ENCODE data around the gene FBXL17. TPM values are rescaled to one million over a fixed set of nuclear protein-coding genes. Genes with fewer than 3 reads are reported as not detected.

Gene FBXL17
- total RNA-seq, 4 donors from 2014 or later = 14.9 to 62.5 (median 20.6) TPM

- DNase-seq (ENCODE audit: low spot score in 2 of 2) = no peak
- no peak overlapping the region for H3K27ac ChIP-seq
- H3K36me3 ChIP-seq = no peaks in the 10 kb centered on the region
- TF ChIP-seq POLR2AphosphoS5 (IDR thresholded peaks at IDR 0.05) = no peak
- no peak for TF ChIP-seq EP300 (IDR thresholded peaks at IDR 0.05)
- no peak for TF ChIP-seq CTCF (IDR thresholded peaks at IDR 0.05)
- no peak for TF ChIP-seq POLR2A (IDR thresholded peaks at IDR 0.05)
- H3K4me3 ChIP-seq = no peak overlapping the region
- 92% methylated on average over 3 of the region's 3 CpGs for WGBS
- H3K27me3 ChIP-seq = no peaks in the 10 kb centered on the region
- H3K9me3 ChIP-seq = no peaks in the 10 kb centered on the region
- no peaks in the 10 kb centered on the region for H3K4me1 ChIP-seq
Observed at GRCh38 chr5:107930092-107930491, 451.8 kb downstream of the FBXL17 start.

DNA sequence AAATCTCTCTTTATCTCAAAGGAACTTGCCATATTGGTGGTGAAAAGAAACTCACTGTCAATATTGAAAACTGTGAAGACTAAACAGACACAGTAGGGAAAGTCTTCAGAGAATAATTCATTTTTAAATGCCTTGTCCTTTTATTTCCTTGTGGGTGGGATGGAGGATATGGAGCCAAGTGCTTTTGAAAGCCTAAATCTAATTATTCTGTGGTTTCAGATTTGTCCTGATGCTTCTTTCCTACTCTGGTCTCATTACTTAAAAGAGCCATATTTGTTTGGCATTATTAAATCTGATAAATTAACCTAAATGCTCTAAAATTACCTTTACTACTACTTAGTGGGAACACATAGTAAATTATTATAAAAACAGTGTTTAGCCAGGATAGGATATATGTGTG is 452.8 kb downstream of the FBXL17 start:
- H3K4me3 ChIP-seq = no peak overlapping the region
- no peak overlapping the region for H3K27ac ChIP-seq
- H3K36me3 ChIP-seq = no peaks in the 10 kb centered on the region
- DNase-seq (ENCODE audit: low spot score in 2 of 2) = no peak
- no peaks in the 10 kb centered on the region for H3K27me3 ChIP-seq
- H3K4me1 ChIP-seq = no peaks in the 10 kb centered on the region
- no peaks in the 10 kb centered on the region for H3K9me3 ChIP-seq
- TF ChIP-seq POLR2AphosphoS5 (IDR thresholded peaks at IDR 0.05) (no peak), CTCF (IDR thresholded peaks at IDR 0.05) (no peak), EP300 (IDR thresholded peaks at IDR 0.05) (no peak), POLR2A (IDR thresholded peaks at IDR 0.05) (no peak)

DNA sequence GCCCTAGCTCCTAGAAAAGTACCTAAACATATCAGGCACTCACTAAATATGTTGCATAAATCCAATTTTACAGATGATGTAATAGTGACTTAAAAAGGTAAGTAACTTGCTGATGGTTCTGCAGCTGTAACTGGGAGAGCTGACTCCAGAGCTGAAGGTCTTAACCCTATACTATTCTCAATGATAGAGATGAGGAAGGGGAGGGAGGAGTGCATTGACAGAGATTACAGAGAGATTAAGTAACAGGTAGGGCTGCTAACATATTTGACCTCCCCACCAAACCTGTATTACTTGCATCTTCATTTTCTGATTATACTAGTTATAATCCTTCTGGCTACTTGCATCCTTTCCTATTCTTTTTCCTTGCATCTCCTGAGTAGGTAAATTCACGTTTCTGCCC is 455.8 kb downstream of the FBXL17 start:
- WGBS = 86% methylated on average over 1 of the region's 1 CpG
- H3K9me3 ChIP-seq = no peaks in the 10 kb centered on the region
- H3K4me3 ChIP-seq = no peak overlapping the region
- no peak overlapping the region for H3K27ac ChIP-seq
- no peak for DNase-seq (ENCODE audit: low spot score in 2 of 2)
- H3K36me3 ChIP-seq = no peaks in the 10 kb centered on the region
- H3K4me1 ChIP-seq = no peaks in the 10 kb centered on the region
- TF ChIP-seq CTCF (IDR thresholded peaks at IDR 0.05) (no peak), POLR2A (IDR thresholded peaks at IDR 0.05) (no peak), POLR2AphosphoS5 (IDR thresholded peaks at IDR 0.05) (no peak), EP300 (IDR thresholded peaks at IDR 0.05) (no peak)
- no peaks in the 10 kb centered on the region for H3K27me3 ChIP-seq

DNA sequence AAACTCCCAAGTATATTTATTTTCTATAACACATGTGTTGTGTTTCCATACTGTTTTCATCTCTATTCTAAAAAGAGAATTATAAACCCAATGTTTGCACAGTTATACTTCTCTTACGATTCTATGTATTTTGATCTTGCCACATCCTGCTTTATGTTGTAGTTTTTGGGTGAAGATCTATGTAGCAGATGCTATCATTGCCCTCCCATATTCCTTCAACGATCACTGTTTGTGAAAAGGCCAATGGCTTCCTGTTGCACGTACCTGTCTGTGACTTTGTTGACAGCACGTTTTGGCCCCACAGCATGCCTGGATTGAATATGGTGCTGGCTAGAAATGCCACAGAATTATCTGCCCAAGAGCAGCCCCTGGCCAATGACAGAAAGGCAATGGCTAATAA is 456.7 kb downstream of the FBXL17 start:
- no peak overlapping the region for H3K27ac ChIP-seq
- H3K27me3 ChIP-seq = no peaks in the 10 kb centered on the region
- no peak for TF ChIP-seq EP300 (IDR thresholded peaks at IDR 0.05)
- TF ChIP-seq CTCF (IDR thresholded peaks at IDR 0.05) = no peak
- no peak for TF ChIP-seq POLR2AphosphoS5 (IDR thresholded peaks at IDR 0.05)
- TF ChIP-seq POLR2A (IDR thresholded peaks at IDR 0.05) = no peak
- no peaks in the 10 kb centered on the region for H3K36me3 ChIP-seq
- no peak for DNase-seq (ENCODE audit: low spot score in 2 of 2)
- H3K9me3 ChIP-seq = no peaks in the 10 kb centered on the region
- WGBS = 71% methylated on average over 4 of the region's 4 CpGs
- H3K4me1 ChIP-seq = no peaks in the 10 kb centered on the region
- no peak overlapping the region for H3K4me3 ChIP-seq

- TF ChIP-seq CTCF (IDR thresholded peaks at IDR 0.05) (no peak), EP300 (IDR thresholded peaks at IDR 0.05) (no peak), POLR2AphosphoS5 (IDR thresholded peaks at IDR 0.05) (no peak)
- WGBS = 92% methylated on average over 6 of the region's 6 CpGs
- Histone ChIP-seq H3K36me3 (no peaks in the 10 kb centered on the region), H3K27me3 (no peaks in the 10 kb centered on the region), H3K9me3 (no peaks in the 10 kb centered on the region), H3K27ac (no peak overlapping the region), H3K4me1 (peaks cover 6% of the 10 kb centered on the region), H3K4me3 (no peak overlapping the region)
- no peak for DNase-seq (ENCODE audit: low spot score in 2 of 2)
Observed at GRCh38 chr5:107919969-107920368, 461.9 kb downstream of the FBXL17 start.
